Measurements from ENCODE around the gene IL4.

The IL4 gene

GRCh38 chr5:132677682-132678400, 4.1 kb downstream of the IL4 start (continued):
- no peak for TF ChIP-seq ZNF280C (tag by site-specific recombination; IDR thresholded peaks at IDR 0.05)
- no peak for TF ChIP-seq REPIN1 (tag by site-specific recombination; IDR thresholded peaks at IDR 0.05; ENCODE audit: low read depth)
- TF ChIP-seq ZNF248 (tag by site-specific recombination; IDR thresholded peaks at IDR 0.05) = no peak
- no peak for TF ChIP-seq ZNF132 (tag by site-specific recombination; IDR thresholded peaks at IDR 0.05; ENCODE audit: borderline replicate concordance)
- no peak for TF ChIP-seq ZNF777 (tag by site-specific recombination; IDR thresholded peaks at IDR 0.05; ENCODE audit: borderline replicate concordance)
- no peak for TF ChIP-seq SETDB1 (IDR thresholded peaks at IDR 0.05; ENCODE audit: insufficient read length, low read length)
- no peak for TF ChIP-seq KLF17 (tag by site-specific recombination; IDR thresholded peaks at IDR 0.05)
- TF ChIP-seq ZBTB17 (tag by site-specific recombination; IDR thresholded peaks at IDR 0.05) = no peak
- no peak for TF ChIP-seq ZNF600 (tag by site-specific recombination; IDR thresholded peaks at IDR 0.05)

- CTCF ChIA-PET = interaction anchor here (0.6 to 3.2 kb wide), 6 partner anchors 12 to 152 kb away, joined by 3 to 14 read pairs (median 4); no protein-coding TSS in a partner anchor
- no peaks in the 10 kb centered on the region for H3K4me1 ChIP-seq (ENCODE audit: control insufficient read depth, insufficient read depth, low read length)
- H3K27ac ChIP-seq (ENCODE audit: extremely low read depth, low read depth, low read length) = no peak overlapping the region
- no peak overlapping the region for H3K4me3 ChIP-seq (ENCODE audit: low read depth, low read length)
- H3K9me3 ChIP-seq (ENCODE audit: control insufficient read depth, insufficient read depth, low read depth, low read length) = no peaks in the 10 kb centered on the region
- H3K36me3 ChIP-seq (ENCODE audit: control insufficient read depth in 2 of 2, insufficient read depth in 1 of 2, low read length in 2 of 2) = no peaks in the 10 kb centered on the region
- TF ChIP-seq SP2 (tag by site-specific recombination; IDR thresholded peaks at IDR 0.05) = no peak
- TF ChIP-seq PRDM1 (tag by site-specific recombination; IDR thresholded peaks at IDR 0.05) = no peak
- TF ChIP-seq HOXD13 (CRISPR knock-in tag; IDR thresholded peaks at IDR 0.05; ENCODE audit: borderline replicate concordance) = no peak
- no peak for TF ChIP-seq ZNF670 (tag by site-specific recombination; IDR thresholded peaks at IDR 0.05; ENCODE audit: low read depth)
- no peak for TF ChIP-seq OSR2 (tag by site-specific recombination; IDR thresholded peaks at IDR 0.05)
- no peak for TF ChIP-seq ZNF658 (tag by site-specific recombination; IDR thresholded peaks at IDR 0.05)
- TF ChIP-seq ZNF248 (tag by site-specific recombination; IDR thresholded peaks at IDR 0.05) = no peak
- no peak for TF ChIP-seq CTCF (tag by site-specific recombination; IDR thresholded peaks at IDR 0.05)
- no peak for TF ChIP-seq ZNF19 (tag by site-specific recombination; IDR thresholded peaks at IDR 0.05; ENCODE audit: low read depth)
- TF ChIP-seq ZNF2 (tag by site-specific recombination; IDR thresholded peaks at IDR 0.05) = no peak
- TF ChIP-seq YY2 (tag by site-specific recombination; IDR thresholded peaks at IDR 0.05) = no peak
- no peak for TF ChIP-seq ZNF362 (tag by site-specific recombination; IDR thresholded peaks at IDR 0.05)
- no peak for TF ChIP-seq KLF1 (tag by site-specific recombination; IDR thresholded peaks at IDR 0.05)
- no peak for TF ChIP-seq ZNF571 (tag by site-specific recombination; IDR thresholded peaks at IDR 0.05)
- no peak for TF ChIP-seq ZBTB1 (tag by site-specific recombination; IDR thresholded peaks at IDR 0.05)
- TF ChIP-seq ZNF280C (tag by site-specific recombination; IDR thresholded peaks at IDR 0.05) = no peak
- POLR2A ChIA-PET = interaction anchor here (0.6 kb wide), 1 partner anchor 485 kb away, joined by 4 read pairs; no protein-coding TSS in a partner anchor
Observed at GRCh38 chr5:132678735-132679134, 4.9 kb downstream of the IL4 start.
